Effector memory CD4-positive, alpha-beta T cell (primary cell): Measurements from ENCODE around the gene PCCA.
"Not testable (repeated sequence)": the region's sequence is repeated elsewhere in the genome, so short reads cannot be mapped to it uniquely, and the experiment has no call there.

Source experiments
- DNase-seq, 3 donors: peaks; one replicate each; pipeline ENCODE4 v3.0.0-alpha.2; 2020
- H3K27ac ChIP-seq: 2 replicates; pipeline ENCODE4 v1.7.0; 2013; ENCODE audit warnings: mild to moderate bottlenecking, low read length, moderate library complexity; ENCODE audit not compliant: insufficient read depth, poor library complexity, severe bottlenecking
- H3K27me3 ChIP-seq: replicated peaks from 2 replicates; pipeline ENCODE4 v1.7.0; 2013; ENCODE audit warnings: mild to moderate bottlenecking, low read length; ENCODE audit not compliant: insufficient read depth, control insufficient read depth, poor library complexity, severe bottlenecking
- H3K36me3 ChIP-seq: 2 replicates; pipeline ENCODE4 v1.7.0; 2013; ENCODE audit warnings: mild to moderate bottlenecking, low read length, moderate library complexity; ENCODE audit not compliant: control insufficient read depth, insufficient read depth
- H3K4me1 ChIP-seq: 2 replicates; pipeline ENCODE4 v1.7.0; 2013; ENCODE audit warnings: low read length, mild to moderate bottlenecking; ENCODE audit not compliant: control insufficient read depth, insufficient read depth, poor library complexity, severe bottlenecking
- H3K4me3 ChIP-seq: 2 replicates; pipeline ENCODE4 v1.7.0; 2013; ENCODE audit warnings: low read length, low read depth, mild to moderate bottlenecking; ENCODE audit not compliant: insufficient read depth, poor library complexity, severe bottlenecking
- H3K9me3 ChIP-seq: 2 replicates; pipeline ENCODE4 v1.7.0; 2013; ENCODE audit warnings: mild to moderate bottlenecking, low read length, moderate library complexity; ENCODE audit not compliant: control insufficient read depth

PCCA gene

GRCh38 chr13:100305398-100305797, 216.5 kb downstream of the PCCA start:
- Histone ChIP-seq H3K27me3 (no peaks in the 10 kb centered on the region), H3K4me3 (no peak overlapping the region), H3K27ac (no peak overlapping the region), H3K4me1 (no peaks in the 10 kb centered on the region), H3K36me3 (no peaks in the 10 kb centered on the region), H3K9me3 (no peaks in the 10 kb centered on the region)
- DNase-seq: no peak

- no peaks in the 10 kb centered on the region for H3K9me3 ChIP-seq
These were observed 217.1 kb downstream of the PCCA start for GRCh38 chr13:100306030-100306429.

GRCh38 chr13:100306434-100306999, 217.6 kb downstream of the PCCA start:
- Histone ChIP-seq H3K36me3 (no peaks in the 10 kb centered on the region), H3K4me3 (no peak overlapping the region), H3K27me3 (no peaks in the 10 kb centered on the region), H3K27ac (no peak overlapping the region), H3K4me1 (no peaks in the 10 kb centered on the region), H3K9me3 (no peaks in the 10 kb centered on the region)
- DNase-seq: no peak

More at GRCh38 chr13:100306030-100306429, 217.1 kb downstream of the PCCA start:
- no peaks in the 10 kb centered on the region for H3K4me1 ChIP-seq
- no peaks in the 10 kb centered on the region for H3K36me3 ChIP-seq
- DNase-seq: no peak
- H3K4me3 ChIP-seq: no peak overlapping the region
- H3K27ac ChIP-seq: no peak overlapping the region
- H3K27me3 ChIP-seq: no peaks in the 10 kb centered on the region

- no peak overlapping the region for H3K4me3 ChIP-seq
- no peak for DNase-seq
- no peaks in the 10 kb centered on the region for H3K4me1 ChIP-seq
- H3K27me3 ChIP-seq: no peaks in the 10 kb centered on the region
- H3K27ac ChIP-seq: no peak overlapping the region
- H3K36me3 ChIP-seq: no peaks in the 10 kb centered on the region
- H3K9me3 ChIP-seq: no peaks in the 10 kb centered on the region
These were observed 225.4 kb downstream of the PCCA start for GRCh38 chr13:100314132-100314910.

GRCh38 chr13:100315522-100315921, 226.6 kb downstream of the PCCA start:
- no peaks in the 10 kb centered on the region for H3K4me1 ChIP-seq
- no peaks in the 10 kb centered on the region for H3K27me3 ChIP-seq
- DNase-seq: no peak
- no peak overlapping the region for H3K27ac ChIP-seq
- no peaks in the 10 kb centered on the region for H3K36me3 ChIP-seq
- H3K9me3 ChIP-seq: no peaks in the 10 kb centered on the region
- H3K4me3 ChIP-seq: no peak overlapping the region

- not testable (repeated sequence) for H3K27ac ChIP-seq, H3K9me3 ChIP-seq, H3K4me1 ChIP-seq, H3K36me3 ChIP-seq, H3K27me3 ChIP-seq, H3K4me3 ChIP-seq, DNase-seq
These were observed 229.6 kb downstream of the PCCA start for GRCh38 chr13:100318473-100318872.

- no peaks in the 10 kb centered on the region for H3K4me1 ChIP-seq
- no peaks in the 10 kb centered on the region for H3K9me3 ChIP-seq
- H3K36me3 ChIP-seq: no peaks in the 10 kb centered on the region
- no peak overlapping the region for H3K27ac ChIP-seq
- no peaks in the 10 kb centered on the region for H3K27me3 ChIP-seq
- H3K4me3 ChIP-seq: no peak overlapping the region
- no peak for DNase-seq
These were observed 235.0 kb downstream of the PCCA start for GRCh38 chr13:100323937-100324336.

GRCh38 chr13:100330662-100331061, 241.8 kb downstream of the PCCA start:
- Histone ChIP-seq H3K27ac (no peak overlapping the region), H3K36me3 (no peaks in the 10 kb centered on the region), H3K4me1 (no peaks in the 10 kb centered on the region), H3K27me3 (no peaks in the 10 kb centered on the region), H3K9me3 (no peaks in the 10 kb centered on the region), H3K4me3 (no peak overlapping the region)
- no peak for DNase-seq

GRCh38 chr13:100333141-100333540, 244.2 kb downstream of the PCCA start:
- H3K27ac ChIP-seq: no peak overlapping the region
- DNase-seq: no peak
- no peaks in the 10 kb centered on the region for H3K27me3 ChIP-seq
- no peaks in the 10 kb centered on the region for H3K9me3 ChIP-seq
- H3K36me3 ChIP-seq: no peaks in the 10 kb centered on the region
- H3K4me1 ChIP-seq: no peaks in the 10 kb centered on the region
- no peak overlapping the region for H3K4me3 ChIP-seq

- no peaks in the 10 kb centered on the region for H3K27me3 ChIP-seq
- no peaks in the 10 kb centered on the region for H3K9me3 ChIP-seq
- H3K4me1 ChIP-seq: no peaks in the 10 kb centered on the region
- no peak overlapping the region for H3K4me3 ChIP-seq
- H3K27ac ChIP-seq: no peak overlapping the region
- no peaks in the 10 kb centered on the region for H3K36me3 ChIP-seq
- no peak for DNase-seq
These were observed 245.3 kb downstream of the PCCA start for GRCh38 chr13:100334214-100334613.
